Neural progenitor cell (in vitro differentiated cells): Measurements from ENCODE around the gene CD46.
"Not testable (repeated sequence)": the region's sequence is repeated elsewhere in the genome, so short reads cannot be mapped to it uniquely, and the experiment has no call there.

Source experiments
- CTCF ChIP-seq: fragments of 200-600 bp; sonication (generic); IDR thresholded peaks from 2 replicates; pipeline ENCODE4 v1.5.1; 2017; ENCODE audit warnings: antibody characterized with exemption, mild to moderate bottlenecking
- EZH2phosphoT487 ChIP-seq: fragments of 200-600 bp; sonication (generic); IDR thresholded peaks from 2 replicates; pipeline ENCODE4 v1.6.1; 2017; ENCODE audit warnings: antibody characterized with exemption

- TF ChIP-seq EZH2phosphoT487, CTCF: not testable (repeated sequence)
Observed at GRCh38 chr1:207712701-207713100, 39.2 kb upstream of the CD46 start.
